Uterus (tissue), 4 donors: ENCODE data around the gene ARID5B. TPM values are rescaled to one million over a fixed set of nuclear protein-coding genes. Genes with fewer than 3 reads are reported as not detected.

ENCODE experiments used
- DNase-seq, 2 donors: peaks; one replicate each; pipeline ENCODE4 v3.0.0-alpha.2; 2019 to 2020
- H3K27ac ChIP-seq, 2 donors: fragments of 200-600 bp; sonication (generic); 1 replicate in 1 of 2; 2 replicates in 1 of 2; pipeline ENCODE4 v1.5.1; 2016 to 2018
- H3K27me3 ChIP-seq, 2 donors: fragments of 200-600 bp; sonication (generic); one replicate each; pipeline ENCODE4 v1.5.1; 2018 to 2019; ENCODE audit warnings: control low read depth in 1 of 2
- H3K36me3 ChIP-seq, 2 donors: fragments of 200-600 bp; sonication (generic); one replicate each; pipeline ENCODE4 v1.5.1; 2019; ENCODE audit warnings: control low read depth in 1 of 2
- H3K4me1 ChIP-seq, 2 donors: fragments of 200-600 bp; sonication (generic); one replicate each; pipeline ENCODE4 v1.5.1; 2018 to 2019; ENCODE audit warnings: control low read depth in 1 of 2
- H3K4me3 ChIP-seq, 2 donors: fragments of 200-600 bp; sonication (generic); 1 replicate in 1 of 2; 2 replicates in 1 of 2; pipeline ENCODE4 v1.5.1; 2018 to 2019; ENCODE audit warnings: mild to moderate bottlenecking in 1 of 2
- H3K9me3 ChIP-seq, 2 donors: fragments of 200-600 bp; sonication (generic); one replicate each; pipeline ENCODE4 v1.5.1; 2019; ENCODE audit warnings: control low read depth in 1 of 2
- CTCF ChIP-seq, 4 experiments: fragments of 200-600 bp in 2 of 4; fragments of 450-650 bp in 2 of 4; sonication (generic) in 2 of 4; IDR thresholded peaks; one replicate each; pipeline ENCODE4 v1.5.1; 2016 to 2019; ENCODE audit warnings: antibody characterized with exemption in 4 of 4, mild to moderate bottlenecking in 2 of 4, moderate library complexity in 1 of 4
- POLR2A ChIP-seq, 2 donors: fragments of 450-650 bp; IDR thresholded peaks; one replicate each; pipeline ENCODE4 v1.6.1; 2016; ENCODE audit warnings: antibody characterized with exemption in 2 of 2, mild to moderate bottlenecking in 1 of 2, moderate library complexity in 1 of 2
- intact Hi-C: fragments of 100-400 bp; cut with DNase I; formaldehyde crosslinking; loops from one replicate; pipeline ENCODE4 v1.15.1; 2023; ENCODE audit warnings: low total_unique reads
- total RNA-seq, 4 donors: library from RNA; depleted of rRNA in 3 of 4; stranded (reverse); fragments of >200 nt in 3 of 4; gene quantifications; one replicate each; pipeline versions ENCODE4 v1.1.0 to v1.2.4, GENCODE V29; 2014 to 2023
- donor health status: DM: yes; HTN: yes; CAD: no.

Gene ARID5B
- total RNA-seq, 4 donors from 2014 or later, result 38.7 to 64.1 (median 56.6) TPM

- intact Hi-C loops, result no loop called here
- Histone ChIP-seq H3K9me3 (no peaks in the 10 kb centered on the region), H3K4me1 (peaks cover 0 to 14% of the 10 kb centered on the region in 2 donors), H3K27me3 (no peaks in the 10 kb centered on the region), H3K36me3 (no peaks in the 10 kb centered on the region), H3K4me3 (no peak overlapping the region), H3K27ac (peak overlapping the region; percentile 80 to 89)
- DNase-seq, result no peak
- TF ChIP-seq CTCF (IDR thresholded peaks at IDR 0.05) (no peak), POLR2A (IDR thresholded peaks at IDR 0.05) (no peak)
Measured at GRCh38 chr10:62082271-62082656, 180.8 kb downstream of the ARID5B start.

GRCh38 chr10:62082729-62083411, 181.4 kb downstream of the ARID5B start:
- Histone ChIP-seq H3K27me3 (no peaks in the 10 kb centered on the region), H3K4me1 (peaks cover 0 to 14% of the 10 kb centered on the region in 2 donors), H3K27ac (peak overlapping the region; percentile 80 to 89), H3K36me3 (no peaks in the 10 kb centered on the region), H3K9me3 (no peaks in the 10 kb centered on the region), H3K4me3 (no peak overlapping the region)
- intact Hi-C loops, result no loop called here
- no peak for DNase-seq
- no peak for TF ChIP-seq POLR2A (IDR thresholded peaks at IDR 0.05)
- TF ChIP-seq CTCF (IDR thresholded peaks at IDR 0.05), result no peak

GRCh38 chr10:62083412-62084267, 182.1 kb downstream of the ARID5B start:
- peak; percentile 69 for DNase-seq
- intact Hi-C loops, result no loop called here
- no peak overlapping the region for H3K4me3 ChIP-seq
- TF ChIP-seq CTCF (IDR thresholded peaks at IDR 0.05) (no peak), POLR2A (IDR thresholded peaks at IDR 0.05) (no peak)
- peak overlapping the region; percentile 80 to 89 for H3K27ac ChIP-seq
- H3K36me3 ChIP-seq, result no peaks in the 10 kb centered on the region
- H3K4me1 ChIP-seq, result peaks cover 0 to 14% of the 10 kb centered on the region in 2 donors
- H3K9me3 ChIP-seq, result no peaks in the 10 kb centered on the region
- no peaks in the 10 kb centered on the region for H3K27me3 ChIP-seq

- intact Hi-C loops, result no loop called here
- peak overlapping the region; percentile 80 to 89 for H3K27ac ChIP-seq
- peaks cover 0 to 14% of the 10 kb centered on the region in 2 donors for H3K4me1 ChIP-seq
- no peak for DNase-seq
- no peaks in the 10 kb centered on the region for H3K27me3 ChIP-seq
- H3K4me3 ChIP-seq, result no peak overlapping the region
- TF ChIP-seq CTCF (IDR thresholded peaks at IDR 0.05) (no peak), POLR2A (IDR thresholded peaks at IDR 0.05) (no peak)
- H3K9me3 ChIP-seq, result no peaks in the 10 kb centered on the region
- no peaks in the 10 kb centered on the region for H3K36me3 ChIP-seq
Measured at GRCh38 chr10:62084451-62084850, 183.0 kb downstream of the ARID5B start.

- Histone ChIP-seq H3K27me3 (no peaks in the 10 kb centered on the region), H3K9me3 (no peaks in the 10 kb centered on the region), H3K4me1 (peaks cover 0 to 14% of the 10 kb centered on the region in 2 donors), H3K4me3 (no peak overlapping the region), H3K27ac (peak overlapping the region; percentile 80 to 89), H3K36me3 (no peaks in the 10 kb centered on the region)
- no peak for DNase-seq
- no peak for TF ChIP-seq POLR2A (IDR thresholded peaks at IDR 0.05)
- TF ChIP-seq CTCF (IDR thresholded peaks at IDR 0.05), result no peak
- intact Hi-C loops, result no loop called here
Measured at GRCh38 chr10:62085404-62085803, 183.9 kb downstream of the ARID5B start.
